Measurements from ENCODE around the gene AMY1C.
"Not testable (repeated sequence)": the region's sequence is repeated elsewhere in the genome, so short reads cannot be mapped to it uniquely, and the experiment has no call there.

DNA sequence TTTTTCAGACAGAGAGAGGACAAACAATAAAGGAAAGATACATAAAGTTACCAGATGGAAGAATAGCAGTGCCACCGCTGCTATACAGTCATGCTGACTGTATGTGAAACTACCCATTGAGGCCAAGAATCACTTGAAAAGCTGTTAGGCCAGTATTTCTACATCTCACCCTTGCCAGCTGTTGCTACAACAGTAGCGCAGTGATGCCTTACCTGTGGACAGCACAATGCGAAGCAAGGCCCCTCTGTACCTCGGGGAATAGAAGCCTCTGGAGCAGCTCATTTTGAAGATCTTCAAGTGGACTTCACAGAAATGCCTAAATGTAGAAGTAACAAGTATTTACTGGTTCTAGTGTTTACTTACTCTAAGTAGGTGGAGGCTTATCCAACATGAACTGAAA, 49.0 kb upstream of the AMY1C start:
- TF ChIP-seq, protein P1, sequence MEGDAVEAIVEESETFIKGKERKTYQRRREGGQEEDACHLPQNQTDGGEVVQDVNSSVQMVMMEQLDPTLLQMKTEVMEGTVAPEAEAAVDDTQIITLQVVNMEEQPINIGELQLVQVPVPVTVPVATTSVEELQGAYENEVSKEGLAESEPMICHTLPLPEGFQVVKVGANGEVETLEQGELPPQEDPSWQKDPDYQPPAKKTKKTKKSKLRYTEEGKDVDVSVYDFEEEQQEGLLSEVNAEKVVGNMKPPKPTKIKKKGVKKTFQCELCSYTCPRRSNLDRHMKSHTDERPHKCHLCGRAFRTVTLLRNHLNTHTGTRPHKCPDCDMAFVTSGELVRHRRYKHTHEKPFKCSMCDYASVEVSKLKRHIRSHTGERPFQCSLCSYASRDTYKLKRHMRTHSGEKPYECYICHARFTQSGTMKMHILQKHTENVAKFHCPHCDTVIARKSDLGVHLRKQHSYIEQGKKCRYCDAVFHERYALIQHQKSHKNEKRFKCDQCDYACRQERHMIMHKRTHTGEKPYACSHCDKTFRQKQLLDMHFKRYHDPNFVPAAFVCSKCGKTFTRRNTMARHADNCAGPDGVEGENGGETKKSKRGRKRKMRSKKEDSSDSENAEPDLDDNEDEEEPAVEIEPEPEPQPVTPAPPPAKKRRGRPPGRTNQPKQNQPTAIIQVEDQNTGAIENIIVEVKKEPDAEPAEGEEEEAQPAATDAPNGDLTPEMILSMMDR (conservative IDR thresholded peaks at IDR 0.05; ENCODE audit: low read length): not testable (repeated sequence)
- not testable (repeated sequence) for TF ChIP-seq EZH2phosphoT487 (IDR thresholded peaks at IDR 0.05; ENCODE audit: borderline replicate concordance)
